ENCODE data around the gene NOS1AP.
A peak's percentile ranks its signal among the peaks of the same experiment; 100 is the strongest.

NOS1AP gene

GRCh38 chr1:162351246-162351842 lies 281.9 kb downstream of the NOS1AP start:
- peak; percentile 27 for DNase-seq

GRCh38 chr1:162351874-162352273 lies 282.4 kb downstream of the NOS1AP start:
- DNase-seq: peak; percentile 20

DNA sequence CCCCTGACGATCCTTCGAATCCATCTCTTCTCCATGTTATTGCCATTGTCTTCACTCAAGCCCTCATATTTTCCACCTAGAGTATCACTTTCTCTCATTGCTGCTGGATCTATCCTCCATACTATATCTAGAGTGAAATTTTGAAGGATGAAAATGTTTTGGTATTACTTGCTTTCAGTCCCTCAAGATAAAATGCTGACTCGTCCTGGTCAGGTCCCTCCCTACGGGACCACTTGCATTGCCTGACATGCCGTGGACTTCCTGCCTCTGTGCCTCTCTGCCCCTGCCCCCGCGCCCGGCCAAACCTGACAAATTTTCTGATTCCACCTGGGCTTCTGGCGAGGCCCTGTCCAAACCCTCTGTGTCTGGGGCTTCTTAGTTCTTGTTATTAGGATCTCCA lies 283.6 kb downstream of the NOS1AP start:
- no peak for DNase-seq

DNA sequence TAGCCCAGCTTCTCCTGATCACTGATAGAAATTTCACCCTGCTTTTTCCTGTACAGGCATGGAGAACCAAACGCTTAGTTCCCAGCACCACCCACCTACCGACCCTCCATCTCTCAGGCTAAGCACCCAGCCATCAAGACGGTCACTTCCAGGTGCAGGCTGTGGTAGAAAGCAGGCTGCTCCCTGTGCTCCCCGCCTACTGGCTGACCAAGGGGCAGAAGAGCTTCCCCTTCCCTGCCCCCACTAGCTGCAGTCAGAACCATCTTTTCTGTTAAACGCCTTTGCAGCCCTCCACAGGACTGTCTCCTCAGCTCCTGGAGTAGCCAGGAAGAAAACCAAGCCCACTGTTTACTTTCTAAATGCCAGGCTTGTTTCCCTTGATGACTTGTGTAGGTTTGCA lies 284.2 kb downstream of the NOS1AP start:
- DNase-seq: no peak

DNA sequence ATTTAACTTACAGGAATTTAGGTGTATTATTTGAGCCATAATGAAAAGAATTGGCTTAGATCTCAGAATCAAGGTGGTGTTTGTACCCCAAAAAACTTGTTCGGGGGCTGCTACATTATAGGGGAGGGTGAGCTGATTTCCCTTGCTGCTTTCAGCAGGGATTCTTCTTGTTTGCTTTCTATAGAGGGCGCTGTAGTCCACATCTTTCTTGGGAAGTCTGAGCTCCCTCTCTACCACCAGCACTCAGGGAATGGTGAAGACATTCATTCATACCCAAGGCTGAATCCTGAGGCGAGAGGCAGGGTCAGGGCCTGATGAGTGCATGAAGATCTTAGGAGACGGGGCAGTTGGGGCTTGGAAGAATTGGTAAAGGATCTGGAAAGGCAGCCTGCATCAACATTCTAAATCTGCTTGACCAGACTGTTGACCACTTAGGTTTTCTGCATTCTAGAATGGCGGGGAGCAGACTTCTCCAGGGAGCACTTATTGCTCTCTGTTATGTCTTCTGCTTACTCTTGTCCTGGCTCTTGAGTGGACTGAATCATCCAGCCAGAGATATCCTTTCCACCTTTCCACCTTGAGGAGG lies 288.3 kb downstream of the NOS1AP start:
- peak; percentile 76 for DNase-seq

- DNase-seq: no peak
Observed at GRCh38 chr1:162358928-162359327, 289.4 kb downstream of the NOS1AP start.

DNA sequence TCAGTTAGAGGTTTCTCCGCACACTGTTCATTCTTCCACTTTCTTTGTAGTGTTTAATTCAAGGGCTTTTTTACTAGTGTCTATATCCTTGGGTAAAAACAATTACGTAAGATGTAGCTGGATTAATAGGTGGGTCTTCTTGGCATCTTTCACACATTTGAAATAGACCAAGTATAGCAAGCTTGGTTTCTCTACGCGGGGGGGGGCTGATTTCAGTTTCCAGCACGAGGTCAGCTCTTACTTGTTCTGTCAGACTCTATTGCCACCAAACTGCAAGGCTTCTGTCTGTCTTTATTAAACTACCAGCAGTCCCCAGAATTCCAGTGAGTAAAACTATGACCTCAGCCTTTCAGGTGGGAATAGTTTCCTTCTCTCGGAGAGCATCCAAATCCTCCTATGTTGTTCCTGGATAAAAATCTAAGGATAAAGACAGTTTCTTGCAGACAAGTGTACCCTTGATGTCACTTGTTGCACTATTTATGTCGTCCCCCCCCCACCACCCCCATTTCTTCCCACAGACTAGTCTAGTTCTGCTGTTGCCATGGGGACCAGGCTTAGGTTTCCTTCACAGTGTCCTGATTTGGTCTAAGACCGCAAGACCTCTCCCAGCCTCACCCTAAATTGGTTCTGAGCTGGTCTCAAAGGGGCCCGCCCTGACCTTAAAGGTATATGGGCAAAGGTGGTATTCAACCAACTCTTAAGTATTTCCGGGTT lies 290.2 kb downstream of the NOS1AP start:
- no peak for DNase-seq

- no peak for DNase-seq
Observed at GRCh38 chr1:162360237-162360873, 290.9 kb downstream of the NOS1AP start.

GRCh38 chr1:162360874-162361260 lies 291.4 kb downstream of the NOS1AP start:
- no peak for DNase-seq

DNA sequence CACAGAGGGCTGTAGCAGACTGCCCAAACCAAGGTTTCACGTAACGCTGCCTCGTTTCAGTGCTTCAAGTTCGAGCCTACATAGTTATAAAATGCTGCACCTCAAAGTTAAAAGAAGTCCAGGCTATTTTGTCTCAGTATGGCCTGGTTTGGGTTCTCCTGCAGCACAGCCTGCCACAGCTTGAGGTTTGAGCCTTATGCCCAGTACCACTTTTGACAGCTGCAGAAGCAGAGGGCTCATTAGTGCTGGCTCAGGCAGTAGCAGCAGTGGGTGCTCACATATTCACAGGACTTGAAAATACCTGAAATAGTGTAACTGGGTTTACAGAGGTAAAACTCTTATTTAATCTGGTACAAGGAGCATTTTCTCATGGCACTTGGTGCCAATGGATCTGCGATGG lies 291.9 kb downstream of the NOS1AP start:
- DNase-seq: no peak

GRCh38 chr1:162363823-162364222 lies 294.3 kb downstream of the NOS1AP start:
- DNase-seq: no peak

DNA sequence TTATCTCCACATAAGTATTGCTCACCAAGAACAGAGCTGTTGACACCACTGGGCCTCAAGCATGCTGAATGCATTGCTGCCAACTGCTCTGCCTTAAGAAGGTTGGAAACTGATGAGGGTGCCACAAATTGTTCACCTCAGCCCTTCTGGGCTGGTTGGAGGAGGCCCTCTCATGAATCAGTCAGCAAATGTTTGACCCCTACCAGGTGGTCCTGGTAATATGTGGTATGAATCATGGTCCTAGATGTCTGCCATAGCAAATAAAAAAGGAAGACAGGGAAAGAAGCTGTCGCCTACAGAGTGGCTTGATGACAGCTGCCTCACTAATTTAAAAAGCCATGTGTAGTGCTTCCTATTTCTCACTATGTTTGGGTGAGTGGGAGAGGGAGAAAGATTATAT lies 295.0 kb downstream of the NOS1AP start:
- DNase-seq: no peak

- no peak for DNase-seq
Observed at GRCh38 chr1:162365284-162366020, 296.0 kb downstream of the NOS1AP start.

- no peak for DNase-seq
Observed at GRCh38 chr1:162366149-162366548, 296.7 kb downstream of the NOS1AP start.

GRCh38 chr1:162366671-162367070 lies 297.2 kb downstream of the NOS1AP start:
- no peak for DNase-seq

DNA sequence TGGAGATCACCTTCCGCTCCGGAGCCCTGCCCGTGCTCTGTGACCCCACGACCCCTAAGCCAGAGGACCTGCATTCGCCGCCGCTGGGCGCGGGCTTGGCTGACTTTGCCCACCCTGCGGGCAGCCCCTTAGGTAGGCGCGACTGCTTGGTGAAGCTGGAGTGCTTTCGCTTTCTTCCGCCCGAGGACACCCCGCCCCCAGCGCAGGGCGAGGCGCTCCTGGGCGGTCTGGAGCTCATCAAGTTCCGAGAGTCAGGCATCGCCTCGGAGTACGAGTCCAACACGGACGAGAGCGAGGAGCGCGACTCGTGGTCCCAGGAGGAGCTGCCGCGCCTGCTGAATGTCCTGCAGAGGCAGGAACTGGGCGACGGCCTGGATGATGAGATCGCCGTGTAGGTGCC lies 297.6 kb downstream of the NOS1AP start:
- DNase-seq: no peak

- DNase-seq: no peak
Observed at GRCh38 chr1:162367772-162368171, 298.3 kb downstream of the NOS1AP start.

- no peak for DNase-seq
Observed at GRCh38 chr1:162368451-162368850, 299.0 kb downstream of the NOS1AP start.

DNA sequence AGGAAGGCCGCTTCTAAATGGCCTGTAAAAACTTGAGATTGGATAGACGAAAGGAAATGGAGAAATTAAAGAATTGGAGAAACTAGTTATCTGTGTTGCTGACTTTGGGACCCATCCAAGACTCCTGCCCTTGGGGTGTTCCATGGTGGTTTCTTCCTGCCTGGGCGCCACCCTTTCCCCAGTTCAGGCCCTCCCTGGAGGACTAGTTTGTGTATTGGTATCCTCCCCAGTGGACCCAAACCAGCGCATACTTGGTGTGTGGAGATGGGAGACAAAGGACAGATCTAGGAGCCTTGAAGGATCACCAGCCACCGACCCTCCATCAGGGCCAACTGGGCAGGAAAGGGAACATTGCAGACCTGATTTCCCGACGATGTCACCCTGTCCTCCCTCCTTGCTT lies 300.1 kb downstream of the NOS1AP start:
- no peak for DNase-seq

DNA sequence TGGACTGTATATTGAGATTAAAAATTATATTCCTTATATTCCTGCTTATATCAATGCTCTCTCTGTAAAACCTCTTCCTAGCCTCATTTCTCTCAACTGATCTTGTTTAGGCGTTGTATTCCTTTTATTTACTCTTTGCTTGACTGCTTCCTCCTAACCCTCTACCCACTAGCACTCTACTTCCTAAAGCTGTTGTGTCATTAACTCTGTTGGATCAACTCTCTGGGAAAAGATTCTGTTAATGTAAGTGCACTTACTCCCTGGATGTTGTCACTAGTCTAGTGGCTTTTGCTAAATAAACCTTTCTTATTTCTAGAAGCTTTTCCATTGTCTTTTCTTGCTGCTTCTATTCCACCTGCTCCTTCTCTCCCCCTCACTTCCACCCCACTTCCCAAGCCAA lies 300.7 kb downstream of the NOS1AP start:
- DNase-seq: no peak

- DNase-seq: no peak
Observed at GRCh38 chr1:162370721-162371120, 301.2 kb downstream of the NOS1AP start.

DNA sequence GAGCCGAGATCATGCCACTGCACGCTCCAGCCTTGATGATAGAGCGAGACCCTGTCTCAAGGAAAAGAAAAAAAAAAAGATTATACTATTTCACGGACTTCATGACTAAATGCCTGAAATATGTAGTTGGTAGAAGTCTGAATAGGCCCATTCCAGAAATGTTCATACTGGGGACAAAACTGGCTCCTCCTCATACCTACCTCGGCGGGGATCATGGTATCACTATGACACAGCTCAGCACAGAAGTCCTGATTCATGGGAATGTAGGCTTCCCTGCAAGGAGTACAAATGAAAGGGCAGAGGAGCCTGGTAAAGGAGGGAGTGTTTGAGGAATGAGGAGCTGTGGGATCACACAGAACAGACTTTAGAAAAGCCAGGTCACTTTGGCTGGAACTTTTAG lies 302.1 kb downstream of the NOS1AP start:
- DNase-seq: no peak
